Thoracic aorta (tissue), 2 donors: ENCODE results near the gene NOX3. TPM values are rescaled to one million over a fixed set of nuclear protein-coding genes. Genes with fewer than 3 reads are reported as not detected.

Source experiments
- ATAC-seq: fragments of 150-250 bp; one replicate; pipeline ENCODE4 v1.8.0; 2017; ENCODE audit warnings: low read depth; ENCODE audit not compliant: insufficient number of reproducible peaks, low FRiP score
- DNase-seq: peaks from one replicate; pipeline ENCODE4 v3.0.0-alpha.2; 2020; ENCODE audit warnings: low spot score
- H3K27ac ChIP-seq, 2 donors: fragments of 200-600 bp; sonication (generic); 1 replicate in 1 of 2; 2 replicates in 1 of 2; pipeline ENCODE4 v1.5.1; 2016; ENCODE audit warnings: mild to moderate bottlenecking in 2 of 2, moderate library complexity in 2 of 2
- H3K27me3 ChIP-seq: fragments of 200-600 bp; sonication (generic); replicated peaks from 2 replicates; pipeline ENCODE4 v1.6.0; 2016; ENCODE audit warnings: mild to moderate bottlenecking; ENCODE audit not compliant: insufficient read depth
- H3K36me3 ChIP-seq: fragments of 200-600 bp; sonication (generic); one replicate; pipeline ENCODE4 v1.5.1; 2016
- H3K4me1 ChIP-seq, 2 donors: fragments of 200-600 bp; sonication (generic); 1 replicate in 1 of 2; 2 replicates in 1 of 2; pipeline versions ENCODE4 v1.5.1 to v1.6.0; 2016; ENCODE audit warnings: low read depth in 2 of 2, mild to moderate bottlenecking in 1 of 2; ENCODE audit not compliant: control insufficient read depth in 1 of 2
- H3K4me3 ChIP-seq: fragments of 200-600 bp; sonication (generic); 2 replicates; pipeline ENCODE4 v1.5.1; 2016; ENCODE audit warnings: mild to moderate bottlenecking
- H3K9me3 ChIP-seq: fragments of 200-600 bp; sonication (generic); 2 replicates; pipeline ENCODE4 v1.5.1; 2016
- total RNA-seq, 2 donors: library from RNA; depleted of rRNA; stranded (reverse); fragments of >200 nt; gene quantifications; one replicate each; pipeline versions ENCODE4 v1.1.0 to v1.2.3, GENCODE V29; 2016
- TF ChIP-seq, protein P1 (sequence below): fragments of 200-600 bp; sonication (generic); IDR thresholded peaks from one replicate; pipeline ENCODE4 v1.5.1; 2019; ENCODE audit warnings: antibody characterized with exemption

Gene NOX3
- total RNA-seq, 2 donors from 2014 or later = not detected

GRCh38 chr6:155444952-155445903 is 10.4 kb downstream of the NOX3 start:
- H3K27ac ChIP-seq = no peak overlapping the region
- TF ChIP-seq, protein P1, sequence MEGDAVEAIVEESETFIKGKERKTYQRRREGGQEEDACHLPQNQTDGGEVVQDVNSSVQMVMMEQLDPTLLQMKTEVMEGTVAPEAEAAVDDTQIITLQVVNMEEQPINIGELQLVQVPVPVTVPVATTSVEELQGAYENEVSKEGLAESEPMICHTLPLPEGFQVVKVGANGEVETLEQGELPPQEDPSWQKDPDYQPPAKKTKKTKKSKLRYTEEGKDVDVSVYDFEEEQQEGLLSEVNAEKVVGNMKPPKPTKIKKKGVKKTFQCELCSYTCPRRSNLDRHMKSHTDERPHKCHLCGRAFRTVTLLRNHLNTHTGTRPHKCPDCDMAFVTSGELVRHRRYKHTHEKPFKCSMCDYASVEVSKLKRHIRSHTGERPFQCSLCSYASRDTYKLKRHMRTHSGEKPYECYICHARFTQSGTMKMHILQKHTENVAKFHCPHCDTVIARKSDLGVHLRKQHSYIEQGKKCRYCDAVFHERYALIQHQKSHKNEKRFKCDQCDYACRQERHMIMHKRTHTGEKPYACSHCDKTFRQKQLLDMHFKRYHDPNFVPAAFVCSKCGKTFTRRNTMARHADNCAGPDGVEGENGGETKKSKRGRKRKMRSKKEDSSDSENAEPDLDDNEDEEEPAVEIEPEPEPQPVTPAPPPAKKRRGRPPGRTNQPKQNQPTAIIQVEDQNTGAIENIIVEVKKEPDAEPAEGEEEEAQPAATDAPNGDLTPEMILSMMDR = no peak
- ATAC-seq (no peak), DNase-seq (no peak)
- no peaks in the 10 kb centered on the region for H3K27me3 ChIP-seq
- no peaks in the 10 kb centered on the region for H3K36me3 ChIP-seq
- no peak overlapping the region for H3K4me3 ChIP-seq
- H3K9me3 ChIP-seq = no peaks in the 10 kb centered on the region
- H3K4me1 ChIP-seq = peaks cover 0 to 4% of the 10 kb centered on the region in 2 donors

DNA sequence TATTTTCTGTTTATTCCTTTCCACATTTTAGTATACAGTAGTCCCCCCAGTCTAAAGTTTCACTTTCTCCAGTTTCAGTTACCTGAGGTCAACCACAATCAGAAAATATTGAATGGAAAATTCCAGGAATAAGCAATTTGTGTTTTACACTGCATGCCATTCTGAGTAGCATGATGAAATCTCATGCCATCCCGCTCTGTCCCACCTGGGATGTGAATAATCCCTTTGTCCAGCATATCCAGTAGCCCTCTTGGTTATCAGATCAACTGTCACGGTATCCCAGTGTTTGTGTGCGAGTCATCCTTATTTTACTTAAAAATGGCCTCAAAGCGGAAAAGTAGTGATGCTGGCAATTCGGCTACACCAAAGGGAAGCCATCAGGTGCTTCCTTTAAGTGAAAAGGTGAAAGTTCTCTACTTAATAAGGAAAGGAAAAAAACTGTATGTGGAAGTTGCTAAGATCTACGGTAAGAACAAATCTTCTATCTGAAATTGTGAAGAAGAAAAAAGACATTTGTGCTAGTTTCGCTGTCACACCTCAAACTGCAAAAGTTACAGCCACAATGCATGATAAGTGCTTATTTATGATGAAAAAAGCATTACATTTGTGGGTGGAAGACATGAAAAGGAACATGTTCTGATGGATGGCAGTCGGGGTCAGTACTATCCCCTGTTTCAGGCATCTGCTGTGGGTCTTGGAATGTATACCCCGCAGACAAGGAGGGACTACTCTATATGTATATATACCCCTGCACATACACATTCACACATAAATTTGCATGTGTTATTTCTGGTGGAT is 11.3 kb downstream of the NOX3 start:
- Histone ChIP-seq H3K4me3 (no peak overlapping the region), H3K27ac (no peak overlapping the region), H3K27me3 (no peaks in the 10 kb centered on the region), H3K9me3 (no peaks in the 10 kb centered on the region), H3K36me3 (no peaks in the 10 kb centered on the region), H3K4me1 (peaks cover 0 to 4% of the 10 kb centered on the region in 2 donors)
- DNase-seq = no peak
- TF ChIP-seq, protein P1 = no peak
- ATAC-seq = no peak

- no peak overlapping the region for H3K4me3 ChIP-seq
- no peaks in the 10 kb centered on the region for H3K9me3 ChIP-seq
- H3K36me3 ChIP-seq = no peaks in the 10 kb centered on the region
- H3K27me3 ChIP-seq = no peaks in the 10 kb centered on the region
- TF ChIP-seq, protein P1 = no peak
- H3K4me1 ChIP-seq = no peaks in the 10 kb centered on the region
- no peak for ATAC-seq
- H3K27ac ChIP-seq = no peak overlapping the region
- DNase-seq = no peak
These were observed 12.5 kb downstream of the NOX3 start for GRCh38 chr6:155443168-155443567.

DNA sequence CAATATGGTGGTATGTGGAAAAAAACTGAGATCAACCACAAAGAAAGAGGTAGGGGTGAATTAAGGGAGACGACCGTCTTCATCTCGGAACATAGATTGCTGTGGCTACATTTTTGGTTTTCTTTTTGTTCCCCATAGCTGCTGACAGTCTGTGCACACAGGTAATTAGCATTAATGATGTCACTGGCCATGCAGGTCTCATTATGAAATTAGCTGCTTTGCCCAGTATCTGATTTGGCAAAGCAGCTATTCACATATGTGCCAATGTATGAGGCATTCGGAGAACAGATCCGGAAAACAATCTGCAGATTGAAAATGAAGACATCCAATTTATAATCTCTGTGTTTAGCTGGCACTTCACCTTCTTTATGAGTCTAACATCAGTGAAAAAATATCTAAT is 13.1 kb downstream of the NOX3 start:
- TF ChIP-seq, protein P1 = no peak
- ATAC-seq = no peak
- Histone ChIP-seq H3K9me3 (no peaks in the 10 kb centered on the region), H3K4me1 (no peaks in the 10 kb centered on the region), H3K27me3 (no peaks in the 10 kb centered on the region), H3K36me3 (no peaks in the 10 kb centered on the region), H3K27ac (no peak overlapping the region), H3K4me3 (no peak overlapping the region)
- no peak for DNase-seq

DNA sequence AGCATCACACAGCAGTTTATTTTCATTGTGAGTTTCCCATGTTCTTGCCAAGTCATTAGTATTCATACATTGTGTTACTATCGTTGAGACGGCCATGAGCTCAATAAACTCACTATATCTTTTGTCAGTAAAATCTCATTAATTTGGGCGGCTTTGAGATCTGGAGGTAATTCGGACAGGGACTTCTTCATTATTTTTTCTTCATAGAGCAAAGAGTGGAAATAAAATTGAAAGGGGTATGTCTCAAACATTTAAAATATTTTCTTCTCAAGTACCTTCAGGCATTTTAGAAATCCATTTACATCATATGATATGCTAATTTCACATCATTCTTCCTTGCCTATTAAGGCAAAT is 14.6 kb downstream of the NOX3 start:
- TF ChIP-seq, protein P1 = no peak
- no peak for ATAC-seq
- Histone ChIP-seq H3K36me3 (no peaks in the 10 kb centered on the region), H3K4me1 (peaks cover 0 to 4% of the 10 kb centered on the region in 2 donors), H3K9me3 (no peaks in the 10 kb centered on the region), H3K4me3 (no peak overlapping the region), H3K27me3 (no peaks in the 10 kb centered on the region), H3K27ac (no peak overlapping the region)
- DNase-seq = no peak
